GM23338 (cell line): ENCODE data around the gene TCF12.

Experiments
- CREB1 ChIP-seq: fragments of 250-450 bp; sonication (Bioruptor Pico); IDR thresholded peaks from 2 replicates; pipeline ENCODE4 v1.5.0; 2020; ENCODE audit warnings: low read depth, mild to moderate bottlenecking, moderate library complexity
- CTCF ChIP-seq, 2 experiments: fragments of 200-600 bp in 1 of 2; sonication (generic) in 1 of 2; conservative IDR thresholded peaks; 2 replicates each; pipeline versions ENCODE4 v1.5.1 to v1.6.1; 2016 to 2017; ENCODE audit warnings: antibody characterized with exemption in 2 of 2, low read depth in 2 of 2, mild to moderate bottlenecking in 2 of 2, moderate library complexity in 1 of 2
- EZH2 ChIP-seq: fragments of 200-600 bp; sonication (generic); IDR thresholded peaks from one replicate; pipeline ENCODE4 v1.8.0; 2017; ENCODE audit warnings: antibody characterized with exemption, mild to moderate bottlenecking, low read depth; ENCODE audit not compliant: unreplicated experiment
- JUNB ChIP-seq: IDR thresholded peaks from one replicate; pipeline ENCODE4 v1.6.1; 2016; ENCODE audit warnings: antibody characterized with exemption; ENCODE audit not compliant: unreplicated experiment
- POLR2AphosphoS5 ChIP-seq: IDR thresholded peaks from 2 replicates; pipeline ENCODE4 v1.6.1; 2016; ENCODE audit warnings: antibody characterized with exemption, low read depth
- REST ChIP-seq: IDR thresholded peaks from one replicate; pipeline ENCODE4 v1.6.1; 2018; ENCODE audit warnings: antibody characterized with exemption; ENCODE audit not compliant: unreplicated experiment
- TF ChIP-seq, protein P1 (sequence below): IDR thresholded peaks from 2 replicates; pipeline ENCODE4 v1.6.1; 2016; ENCODE audit warnings: antibody characterized with exemption

GRCh38 chr15:57030011-57030410 is 111.6 kb downstream of the TCF12 start:
- TF ChIP-seq CTCF (conservative IDR thresholded peaks at IDR 0.05; ENCODE audit: low read depth in 2 of 2) (no peak), POLR2AphosphoS5 (no peak), JUNB (no peak), REST (no peak), EZH2 (no peak), CREB1 (CRISPR knock-in tag) (no peak)
- TF ChIP-seq, protein P1, sequence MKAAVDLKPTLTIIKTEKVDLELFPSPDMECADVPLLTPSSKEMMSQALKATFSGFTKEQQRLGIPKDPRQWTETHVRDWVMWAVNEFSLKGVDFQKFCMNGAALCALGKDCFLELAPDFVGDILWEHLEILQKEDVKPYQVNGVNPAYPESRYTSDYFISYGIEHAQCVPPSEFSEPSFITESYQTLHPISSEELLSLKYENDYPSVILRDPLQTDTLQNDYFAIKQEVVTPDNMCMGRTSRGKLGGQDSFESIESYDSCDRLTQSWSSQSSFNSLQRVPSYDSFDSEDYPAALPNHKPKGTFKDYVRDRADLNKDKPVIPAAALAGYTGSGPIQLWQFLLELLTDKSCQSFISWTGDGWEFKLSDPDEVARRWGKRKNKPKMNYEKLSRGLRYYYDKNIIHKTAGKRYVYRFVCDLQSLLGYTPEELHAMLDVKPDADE = no peak
